Measurements from ENCODE around the gene ZFAND3. TPM values are rescaled to one million over a fixed set of nuclear protein-coding genes. Genes with fewer than 3 reads are reported as not detected.
A peak's percentile ranks its signal among the peaks of the same experiment; 100 is the strongest.

The ZFAND3 gene
- total RNA-seq, 1 donor from 2014 or later, result 83.5 TPM

DNA sequence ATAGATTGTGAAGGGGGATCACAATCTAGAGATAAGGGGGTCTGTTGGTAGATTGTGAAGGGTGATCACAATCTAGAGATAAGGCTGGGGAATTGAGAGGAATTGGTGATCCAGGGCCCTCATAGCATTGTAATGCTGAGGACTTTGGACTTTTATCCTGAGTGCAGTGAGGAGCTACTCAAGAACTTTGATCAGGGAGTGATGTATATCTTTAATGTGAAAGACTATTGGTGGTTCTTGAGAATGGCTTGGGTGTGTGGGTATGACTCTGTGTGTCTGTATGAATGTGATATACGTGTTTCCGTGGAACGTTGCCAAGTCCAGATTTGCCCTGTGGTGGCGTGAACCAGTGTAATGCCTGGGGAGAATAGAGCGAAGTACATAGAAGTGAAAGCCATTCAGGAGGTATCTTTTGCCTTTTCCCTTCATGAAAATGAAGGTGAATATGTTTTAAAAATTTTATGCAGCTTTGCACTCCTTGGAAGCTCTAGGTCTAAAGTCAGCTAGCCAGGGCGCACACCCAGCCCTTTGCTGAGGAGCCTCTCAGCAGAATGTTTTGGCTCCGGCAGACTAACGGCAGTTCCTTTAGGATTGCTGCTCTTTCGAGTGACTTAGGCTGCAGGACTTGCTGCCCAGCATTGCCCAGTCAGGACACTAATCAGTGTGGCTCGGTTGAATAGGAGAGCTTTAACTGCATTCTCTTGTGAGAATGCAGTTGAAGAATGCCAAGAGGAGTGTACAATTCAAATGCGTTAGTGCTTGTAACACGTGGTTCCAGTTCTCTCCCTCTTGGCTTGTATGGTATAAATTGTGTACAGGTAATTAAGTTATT is 3.5 kb downstream of the ZFAND3 start:
- ATAC-seq, result no peak
- peak; percentile 29 for DNase-seq
- intact Hi-C loops (cut with micrococcal nuclease), result no loop called here

- DNase-seq, result no peak
- ATAC-seq, result no peak
- intact Hi-C loops (cut with micrococcal nuclease), result no loop called here
Measured at GRCh38 chr6:37824170-37824569, 4.6 kb downstream of the ZFAND3 start.

DNA sequence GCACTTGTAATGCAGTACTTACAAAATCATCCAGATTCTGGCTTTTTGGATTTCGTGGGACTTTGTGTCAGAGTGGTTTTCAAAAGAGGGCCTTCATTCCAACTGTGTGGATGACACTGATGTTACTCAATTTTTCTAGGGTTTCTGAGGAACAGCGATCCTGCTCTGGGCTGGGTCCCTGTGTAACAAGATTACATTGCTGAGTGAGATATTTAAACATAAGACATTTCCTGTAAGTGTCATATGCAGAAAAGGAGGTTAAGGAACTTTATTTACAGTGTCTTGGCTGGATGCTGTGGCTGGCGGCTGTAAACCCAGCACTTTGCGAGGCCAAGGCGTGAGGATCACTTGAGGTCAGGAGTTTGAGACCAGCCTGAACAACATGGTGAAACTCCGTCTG is 6.7 kb downstream of the ZFAND3 start:
- DNase-seq, result no peak
- intact Hi-C loops (cut with micrococcal nuclease), result no loop called here
- peak; percentile 17 for ATAC-seq

GRCh38 chr6:37826993-37827392 is 7.5 kb downstream of the ZFAND3 start:
- intact Hi-C loops (cut with micrococcal nuclease), result no loop called here
- ATAC-seq, result no peak
- DNase-seq, result no peak

- DNase-seq (no peak), ATAC-seq (peak; percentile 31)
- intact Hi-C loops (cut with micrococcal nuclease), result no loop called here
Measured at GRCh38 chr6:37827603-37828265, 8.2 kb downstream of the ZFAND3 start.

- intact Hi-C loops (cut with micrococcal nuclease), result no loop called here
- no peak for DNase-seq
- ATAC-seq, result no peak
Measured at GRCh38 chr6:37830225-37830624, 10.7 kb downstream of the ZFAND3 start.

DNA sequence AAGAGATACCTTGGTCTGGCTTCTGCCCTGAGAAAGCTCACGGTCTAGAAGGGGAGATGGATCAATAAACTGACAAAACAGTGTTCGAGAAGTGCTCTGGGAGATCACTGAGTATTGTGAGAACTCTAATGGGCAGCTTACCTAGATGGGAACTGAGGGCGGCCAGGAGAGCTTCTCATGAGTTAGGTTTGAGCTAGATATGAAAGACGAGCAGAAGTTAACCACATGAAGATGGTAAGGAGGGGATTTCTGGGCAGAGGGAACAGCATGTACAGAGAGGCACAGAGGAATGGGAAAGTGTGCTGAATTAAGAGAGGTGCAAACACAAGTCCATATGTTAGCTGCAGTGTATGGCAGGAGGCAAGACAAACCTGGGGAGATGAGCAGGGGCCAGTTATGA is 11.9 kb downstream of the ZFAND3 start:
- intact Hi-C loops (cut with micrococcal nuclease), result no loop called here
- no peak for ATAC-seq
- DNase-seq, result no peak

DNA sequence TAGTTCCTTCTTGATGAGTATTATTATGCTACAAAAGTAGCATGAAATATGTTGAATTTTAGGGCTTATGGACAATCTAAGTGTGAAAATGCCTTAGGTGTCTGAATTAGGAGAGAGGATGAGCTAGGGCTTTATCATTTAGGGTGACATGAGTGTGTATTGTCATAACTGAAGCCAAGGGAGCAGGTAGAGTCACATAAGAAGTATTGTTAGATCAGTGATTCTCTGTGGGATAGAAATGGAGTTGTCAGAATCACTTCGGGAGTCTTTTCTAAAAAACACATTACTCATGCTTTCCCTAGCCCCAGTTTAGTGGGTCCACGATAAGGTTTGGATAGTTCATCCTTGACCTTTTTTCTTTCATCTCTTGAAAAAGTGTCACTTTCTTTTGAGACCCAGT is 16.4 kb downstream of the ZFAND3 start:
- intact Hi-C loops (cut with micrococcal nuclease), result no loop called here
- no peak for DNase-seq
- no peak for ATAC-seq

DNA sequence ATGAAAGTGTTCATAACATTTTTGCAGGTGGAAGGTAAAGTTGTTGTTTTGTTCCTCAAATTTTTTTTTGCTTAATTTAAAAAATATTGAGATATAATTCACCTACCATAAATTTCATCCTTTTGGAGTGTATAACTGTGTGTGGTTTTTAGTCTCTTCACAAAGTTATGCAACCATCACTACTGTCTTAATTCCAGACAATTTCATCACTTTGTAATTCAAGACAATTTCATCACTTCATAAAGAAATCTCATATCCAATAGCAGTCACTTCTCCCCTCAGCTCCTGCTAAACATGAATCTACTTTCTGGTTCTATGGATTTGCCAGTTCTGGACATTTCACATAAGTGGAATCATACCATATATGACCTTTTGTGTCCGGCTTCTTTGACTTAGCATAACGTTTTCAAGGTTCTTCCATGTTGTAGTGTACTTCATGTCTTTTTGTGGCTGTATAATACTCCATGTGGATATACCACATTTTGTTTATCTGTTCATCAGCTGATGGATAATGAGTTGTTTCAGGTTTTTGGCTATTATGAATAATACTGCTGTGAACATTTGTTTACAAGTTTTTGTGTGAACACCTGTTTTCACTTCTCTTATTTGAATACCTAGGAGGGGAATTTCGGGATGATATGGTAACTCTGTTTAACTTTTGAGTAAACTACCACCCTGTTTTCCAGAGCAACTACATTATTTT is 18.8 kb downstream of the ZFAND3 start:
- intact Hi-C loops (cut with micrococcal nuclease), result no loop called here
- no peak for ATAC-seq
- DNase-seq, result no peak

GRCh38 chr6:37840143-37840939 is 20.8 kb downstream of the ZFAND3 start:
- DNase-seq (no peak), ATAC-seq (no peak)
- intact Hi-C loops (cut with micrococcal nuclease), result no loop called here

DNA sequence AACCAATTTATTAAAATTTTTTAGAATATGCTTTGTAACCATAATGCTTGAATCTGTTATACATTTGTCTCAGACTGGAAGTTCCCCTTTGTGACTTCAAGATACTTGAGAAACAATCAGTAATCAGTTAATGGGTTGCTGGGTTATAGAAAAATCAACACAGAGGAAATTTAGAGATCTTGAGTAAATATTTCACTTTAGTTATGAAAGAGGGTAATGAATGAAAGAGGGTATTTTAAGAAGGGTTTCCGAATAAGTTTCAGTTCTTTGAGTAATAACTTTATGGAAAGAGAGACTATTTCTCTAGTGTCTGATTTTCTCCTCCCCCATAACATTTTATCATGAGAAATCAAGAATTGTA is 21.4 kb downstream of the ZFAND3 start:
- ATAC-seq (no peak), DNase-seq (no peak)
- intact Hi-C loops (cut with micrococcal nuclease), result no loop called here

DNA sequence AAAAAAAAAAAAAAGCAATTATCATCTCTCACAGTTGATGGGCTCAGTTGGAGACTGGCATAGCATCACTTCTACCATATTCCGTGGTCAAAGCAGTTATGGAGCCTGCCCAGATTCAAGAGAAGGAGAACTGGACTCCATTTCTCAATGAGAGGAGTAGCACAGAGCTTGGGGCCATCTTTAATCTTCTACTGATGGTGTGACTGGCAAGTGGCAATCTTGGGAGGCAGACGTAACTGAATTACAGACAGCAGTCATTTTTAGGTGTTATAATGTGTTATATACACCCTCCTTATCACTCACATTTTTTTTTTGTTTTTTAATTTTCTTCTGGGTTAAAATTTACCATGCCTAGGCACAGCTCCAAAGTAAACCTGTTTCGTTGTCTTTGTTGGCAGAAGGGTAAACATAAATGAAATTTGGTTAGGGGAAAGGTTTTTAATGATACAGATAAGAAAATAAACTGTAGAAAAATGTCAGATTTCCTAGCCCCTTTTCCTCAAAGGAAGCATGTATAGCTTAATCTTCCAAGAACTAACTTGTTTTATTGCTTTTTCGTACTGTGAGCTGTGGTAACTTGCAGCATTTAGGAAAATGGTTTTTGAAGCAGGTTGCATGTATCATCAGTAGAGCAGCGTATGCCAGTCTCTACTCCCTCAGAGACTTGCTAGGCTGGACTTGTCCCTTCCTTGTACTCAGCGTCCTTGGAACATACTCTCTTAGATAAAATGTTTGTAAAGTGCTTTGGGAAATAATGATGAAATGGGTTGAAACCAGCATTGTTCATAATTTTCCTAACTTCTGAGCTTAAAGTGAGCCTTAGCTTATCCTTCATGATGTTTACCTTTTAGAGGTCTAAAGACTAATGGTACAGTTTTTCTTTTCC is 25.7 kb downstream of the ZFAND3 start:
- no peak for DNase-seq
- ATAC-seq, result peak; percentile 79

DNA sequence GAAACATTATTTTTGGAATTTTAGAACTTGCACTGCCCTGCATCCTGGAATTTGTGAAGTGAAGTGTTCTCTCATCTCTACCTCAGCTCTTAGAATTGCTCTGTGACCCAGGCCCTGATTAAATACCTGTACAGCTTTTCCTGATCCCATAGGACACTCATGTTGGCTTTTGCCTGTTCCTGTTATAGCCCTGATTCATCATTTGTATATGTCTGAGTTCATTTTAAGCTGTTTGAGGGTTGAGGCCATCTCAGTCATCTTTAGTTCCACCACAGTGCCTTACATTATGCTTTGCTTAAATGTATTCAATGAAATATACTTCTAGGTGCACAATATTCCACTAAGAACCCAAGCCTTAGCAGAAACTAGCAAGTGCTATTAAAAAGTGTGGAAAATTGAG is 26.4 kb downstream of the ZFAND3 start:
- no peak for DNase-seq
- intact Hi-C loops (cut with micrococcal nuclease), result no loop called here
- ATAC-seq, result no peak

More for the DNA sequence above, 25.7 kb downstream of the ZFAND3 start:
- intact Hi-C loops (cut with micrococcal nuclease), result no loop called here

- intact Hi-C loops (cut with micrococcal nuclease), result no loop called here
- no peak for DNase-seq
- ATAC-seq, result no peak
Measured at GRCh38 chr6:37847704-37848103, 28.2 kb downstream of the ZFAND3 start.

GRCh38 chr6:37848371-37848770 is 28.8 kb downstream of the ZFAND3 start:
- intact Hi-C loops (cut with micrococcal nuclease), result no loop called here
- DNase-seq (no peak), ATAC-seq (no peak)

- intact Hi-C loops (cut with micrococcal nuclease), result no loop called here
- ATAC-seq, result peak; percentile 18
- no peak for DNase-seq
Measured at GRCh38 chr6:37850260-37850659, 30.7 kb downstream of the ZFAND3 start.

DNA sequence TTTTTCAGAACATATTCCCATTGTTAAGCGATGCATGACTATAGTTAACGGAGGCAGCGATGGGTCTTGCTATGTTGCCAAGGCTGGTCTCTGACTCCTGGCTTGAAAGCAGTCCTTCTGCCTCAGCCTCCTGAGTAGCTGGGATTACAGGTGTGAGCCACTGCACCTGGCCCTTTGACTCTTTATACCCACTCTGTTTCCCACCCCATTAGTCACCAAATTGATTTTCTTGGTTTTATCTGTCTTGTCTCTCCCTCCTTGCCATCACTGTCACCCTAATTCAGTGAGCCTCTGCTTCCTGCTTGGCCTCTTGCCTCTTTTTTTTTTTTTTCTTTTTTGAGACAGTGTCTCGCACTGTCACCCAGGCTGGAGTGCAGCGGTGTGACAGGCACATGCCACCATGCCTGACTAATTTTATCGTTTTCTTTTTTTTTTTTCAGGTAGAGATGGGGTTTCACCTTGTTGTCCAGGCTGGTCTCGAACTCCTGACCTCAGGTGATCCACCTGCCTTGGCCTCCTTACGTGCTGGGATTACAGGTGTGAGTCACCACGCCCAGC is 31.3 kb downstream of the ZFAND3 start:
- intact Hi-C loops (cut with micrococcal nuclease), result no loop called here
- ATAC-seq (peak; percentile 30), DNase-seq (no peak)

DNA sequence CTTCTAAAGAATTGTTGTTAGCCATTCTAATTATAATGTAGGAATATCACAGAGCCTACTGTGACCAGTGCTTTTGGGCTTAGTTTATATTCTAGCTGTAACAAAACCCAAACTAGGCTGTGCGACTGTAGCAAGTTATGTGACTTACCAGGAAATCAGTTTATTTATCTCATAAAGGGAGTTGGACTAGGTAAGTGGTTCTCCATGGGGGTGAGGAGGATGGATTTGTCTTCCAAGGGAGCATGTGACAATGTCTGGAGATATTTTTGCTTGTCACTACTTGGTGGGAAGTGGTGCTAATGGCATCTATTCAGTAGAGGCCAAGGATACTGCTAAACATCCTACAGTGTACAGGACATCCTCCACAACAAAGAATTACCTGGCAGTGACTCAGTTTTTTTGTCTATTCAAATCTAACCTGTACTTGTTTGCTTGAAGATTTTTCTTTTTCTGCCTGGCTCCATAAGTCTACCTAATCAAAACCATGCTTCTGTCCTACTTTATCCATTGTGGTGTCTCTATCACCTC is 32.5 kb downstream of the ZFAND3 start:
- no peak for DNase-seq
- ATAC-seq, result peak; percentile 27
- intact Hi-C loops (cut with micrococcal nuclease), result no loop called here

Measured in left ventricle myocardium superior (tissue), 1 donor.